ENCODE data around the gene CC2D1A.

Gene CC2D1A

GRCh38 chr19:13937479-13938300, 31.7 kb downstream of the CC2D1A start:
- peak in 1 of 14 donors; percentile 63 for DNase-seq

GRCh38 chr19:13938301-13939064, 32.5 kb downstream of the CC2D1A start, which contains the start of gene PODNL1:
Gene PODNL1, minus strand, starts transcription at chr19:13938417. Its CDS starts 236 bp downstream, at chr19:13938181.
- DNase-seq, result peak in 6 of 14 donors; percentile 12 to 63 (median 27)

- no peak for DNase-seq
These were observed 36.2 kb downstream of the CC2D1A start for GRCh38 chr19:13942023-13942684.

GRCh38 chr19:13946414-13946813, 40.4 kb downstream of the CC2D1A start:
- DNase-seq, result no peak

- DNase-seq, result no peak
These were observed 45.0 kb downstream of the CC2D1A start for GRCh38 chr19:13951043-13951442.

GRCh38 chr19:13951799-13952153, 45.8 kb downstream of the CC2D1A start:
- no peak for DNase-seq

GRCh38 chr19:13952154-13952930, 46.3 kb downstream of the CC2D1A start, which contains the start of gene DCAF15:
Gene DCAF15, plus strand, starts transcription at chr19:13952509. Its CDS starts 4 bp downstream, at chr19:13952513.
- DNase-seq, result peak; percentile 75 to 99 (median 98)

- DNase-seq, result peak in 3 of 14 donors; percentile 6 to 41 (median 34)
These were observed 47.0 kb downstream of the CC2D1A start for GRCh38 chr19:13952931-13953531.

- DNase-seq, result no peak
These were observed 48.2 kb downstream of the CC2D1A start for GRCh38 chr19:13954185-13954584.

- DNase-seq, result no peak
These were observed 49.8 kb downstream of the CC2D1A start for GRCh38 chr19:13955662-13956364.

- DNase-seq, result no peak
These were observed 50.4 kb downstream of the CC2D1A start for GRCh38 chr19:13956365-13956744.

- peak in 1 of 14 donors; percentile 16 for DNase-seq
These were observed 51.0 kb downstream of the CC2D1A start for GRCh38 chr19:13957051-13957450.

- no peak for DNase-seq
These were observed 52.0 kb downstream of the CC2D1A start for GRCh38 chr19:13958043-13958442.

- DNase-seq, result no peak
These were observed 53.4 kb downstream of the CC2D1A start for GRCh38 chr19:13959141-13959961.

GRCh38 chr19:13959962-13960862, 54.2 kb downstream of the CC2D1A start:
- DNase-seq, result no peak

GRCh38 chr19:13960863-13961784, 55.1 kb downstream of the CC2D1A start:
- DNase-seq, result no peak

GRCh38 chr19:13961826-13962698, 56.1 kb downstream of the CC2D1A start:
- no peak for DNase-seq

Data from C1 segment of cervical spinal cord (tissue), 14 donors.